Neutrophil (primary cell): ENCODE data around the gene RAB28.

Experiments
- H3K27ac ChIP-seq: fragments of 200-600 bp; sonication (generic); 2 replicates; pipeline ENCODE4 v1.5.1; 2016; ENCODE audit warnings: mild to moderate bottlenecking, moderate library complexity
- H3K27me3 ChIP-seq: fragments of 200-600 bp; sonication (generic); 2 replicates; pipeline ENCODE4 v1.6.0; 2016; ENCODE audit warnings: mild to moderate bottlenecking
- H3K36me3 ChIP-seq: fragments of 200-600 bp; sonication (generic); 2 replicates; pipeline ENCODE4 v1.5.1; 2017
- H3K4me1 ChIP-seq, 2 experiments: fragments of 200-600 bp in 1 of 2; sonication (generic) in 1 of 2; 1 replicate in 1 of 2; 2 replicates in 1 of 2; pipeline versions ENCODE4 v1.5.1 to v1.6.1; 2013 to 2016; ENCODE audit warnings: low read depth in 1 of 2, low read length in 1 of 2, mild to moderate bottlenecking in 1 of 2, moderate library complexity in 1 of 2; ENCODE audit not compliant: control insufficient read depth in 1 of 2, insufficient read depth in 1 of 2
- H3K4me3 ChIP-seq, 2 experiments: fragments of 200-600 bp in 1 of 2; sonication (generic) in 1 of 2; 1 replicate in 1 of 2; 2 replicates in 1 of 2; pipeline ENCODE4 v1.5.1; 2013 to 2016; ENCODE audit warnings: low read depth in 1 of 2, low read length in 1 of 2, mild to moderate bottlenecking in 1 of 2, moderate library complexity in 1 of 2
- H3K9me3 ChIP-seq: fragments of 200-600 bp; sonication (generic); 2 replicates; pipeline ENCODE4 v1.5.1; 2016
- CTCF ChIP-seq: fragments of 200-600 bp; sonication (generic); IDR thresholded peaks from 2 replicates; pipeline ENCODE4 v1.5.1; 2016; ENCODE audit warnings: antibody characterized with exemption

Gene RAB28

GRCh38 chr4:13340672-13341071, 143.5 kb downstream of the RAB28 start:
- Histone ChIP-seq H3K27ac (no peak overlapping the region), H3K9me3 (no peaks in the 10 kb centered on the region), H3K4me1 (no peaks in the 10 kb centered on the region), H3K4me3 (no peak overlapping the region), H3K27me3 (no peaks in the 10 kb centered on the region), H3K36me3 (no peaks in the 10 kb centered on the region)
- TF ChIP-seq CTCF: no peak

- Histone ChIP-seq H3K27ac (no peak overlapping the region), H3K27me3 (no peaks in the 10 kb centered on the region), H3K4me1 (no peaks in the 10 kb centered on the region), H3K36me3 (no peaks in the 10 kb centered on the region), H3K9me3 (no peaks in the 10 kb centered on the region), H3K4me3 (no peak overlapping the region)
- TF ChIP-seq CTCF: no peak
Measured at GRCh38 chr4:13331827-13332226, 152.3 kb downstream of the RAB28 start.

- Histone ChIP-seq H3K9me3 (no peaks in the 10 kb centered on the region), H3K4me3 (no peak overlapping the region), H3K27ac (no peak overlapping the region), H3K27me3 (no peaks in the 10 kb centered on the region), H3K36me3 (no peaks in the 10 kb centered on the region), H3K4me1 (no peaks in the 10 kb centered on the region)
- no peak for TF ChIP-seq CTCF
Measured at GRCh38 chr4:13329963-13330362, 154.2 kb downstream of the RAB28 start.

GRCh38 chr4:13329340-13329850, 154.7 kb downstream of the RAB28 start:
- H3K27ac ChIP-seq: no peak overlapping the region
- no peaks in the 10 kb centered on the region for H3K9me3 ChIP-seq
- TF ChIP-seq CTCF: no peak
- H3K36me3 ChIP-seq: no peaks in the 10 kb centered on the region
- no peak overlapping the region for H3K4me3 ChIP-seq
- no peaks in the 10 kb centered on the region for H3K27me3 ChIP-seq
- no peaks in the 10 kb centered on the region for H3K4me1 ChIP-seq

GRCh38 chr4:13328591-13328990, 155.5 kb downstream of the RAB28 start:
- Histone ChIP-seq H3K4me3 (no peak overlapping the region), H3K27ac (no peak overlapping the region), H3K36me3 (no peaks in the 10 kb centered on the region), H3K27me3 (no peaks in the 10 kb centered on the region), H3K4me1 (no peaks in the 10 kb centered on the region), H3K9me3 (no peaks in the 10 kb centered on the region)
- no peak for TF ChIP-seq CTCF

- H3K4me1 ChIP-seq: no peaks in the 10 kb centered on the region
- TF ChIP-seq CTCF: no peak
Measured at GRCh38 chr4:13327991-13328390, 156.1 kb downstream of the RAB28 start.

More at GRCh38 chr4:13327991-13328390, 156.1 kb downstream of the RAB28 start:
- no peaks in the 10 kb centered on the region for H3K9me3 ChIP-seq
- H3K27me3 ChIP-seq: no peaks in the 10 kb centered on the region
- no peaks in the 10 kb centered on the region for H3K36me3 ChIP-seq
- H3K27ac ChIP-seq: no peak overlapping the region
- no peak overlapping the region for H3K4me3 ChIP-seq
